Loucy (cell line): ENCODE data around the gene GAPDH.

Experiments
- CTCF ChIP-seq: fragments of 200-600 bp; sonication (generic); conservative IDR thresholded peaks from 2 replicates; pipeline ENCODE4 v1.5.1; 2014; ENCODE audit warnings: mild to moderate bottlenecking, antibody characterized with exemption, low read length
- EZH2phosphoT487 ChIP-seq: fragments of 200-600 bp; IDR thresholded peaks from 2 replicates; pipeline ENCODE4 v1.6.1; 2018; ENCODE audit warnings: antibody characterized with exemption, mild to moderate bottlenecking, moderate library complexity, borderline replicate concordance

- TF ChIP-seq CTCF: peak; percentile 53
- TF ChIP-seq EZH2phosphoT487: no peak
These were observed 40.0 kb upstream of the GAPDH start for GRCh38 chr12:6494258-6494743.
